Endodermal cell (in vitro differentiated cells): ENCODE data around the gene AMOTL2. TPM values are rescaled to one million over a fixed set of nuclear protein-coding genes. Genes with fewer than 3 reads are reported as not detected.

Experiments
- DNase-seq: peaks from one replicate; pipeline ENCODE4 v3.0.0-alpha.2; 2017
- H3K27ac ChIP-seq: 2 replicates; pipeline ENCODE4 v1.5.1; 2013; ENCODE audit warnings: mild to moderate bottlenecking, low read depth, low read length, moderate library complexity
- H3K27me3 ChIP-seq: 2 replicates; pipeline ENCODE4 v1.6.1; 2013; ENCODE audit warnings: mild to moderate bottlenecking, low read length, moderate library complexity; ENCODE audit not compliant: insufficient read depth, control insufficient read depth, poor library complexity, severe bottlenecking
- H3K36me3 ChIP-seq: 2 replicates; pipeline ENCODE4 v1.7.0; 2013; ENCODE audit warnings: mild to moderate bottlenecking, low read length, moderate library complexity; ENCODE audit not compliant: control insufficient read depth, insufficient read depth
- H3K4me1 ChIP-seq: one replicate; pipeline ENCODE4 v1.7.0; 2013; ENCODE audit warnings: low read length; ENCODE audit not compliant: control insufficient read depth, insufficient read depth
- H3K4me3 ChIP-seq: 2 replicates; pipeline ENCODE4 v1.5.1; 2013; ENCODE audit warnings: mild to moderate bottlenecking, low read length, moderate library complexity
- H3K9ac ChIP-seq: 2 replicates; pipeline ENCODE4 v1.6.1; 2013; ENCODE audit warnings: mild to moderate bottlenecking, low read length, moderate library complexity; ENCODE audit not compliant: poor library complexity, severe bottlenecking; ENCODE audit errors: extremely low read depth
- H3K9me3 ChIP-seq: 2 replicates; pipeline ENCODE4 v1.6.1; 2013; ENCODE audit warnings: mild to moderate bottlenecking, low read length, moderate library complexity; ENCODE audit not compliant: control insufficient read depth
- H3K27ac Mint-ChIP-seq: 2 replicates; pipeline ENCODE4 v1.8.0; 2020; ENCODE audit warnings: mixed read lengths
- H3K27me3 Mint-ChIP-seq: 2 replicates; pipeline ENCODE4 v1.8.0; 2021; ENCODE audit warnings: mild to moderate bottlenecking, mixed read lengths; ENCODE audit not compliant: insufficient read depth
- H3K36me3 Mint-ChIP-seq: 2 replicates; pipeline ENCODE4 v1.8.0; 2020; ENCODE audit warnings: low read depth, mixed read lengths
- H3K4me1 Mint-ChIP-seq: 2 replicates; pipeline ENCODE4 v1.8.0; 2020; ENCODE audit warnings: mixed read lengths
- H3K4me3 Mint-ChIP-seq: 2 replicates; pipeline ENCODE4 v1.8.0; 2020; ENCODE audit warnings: mild to moderate bottlenecking, moderate library complexity, mixed read lengths
- H3K9me3 Mint-ChIP-seq: 2 replicates; pipeline ENCODE4 v1.8.0; 2020; ENCODE audit warnings: mild to moderate bottlenecking, mixed read lengths
- CTCF ChIP-seq: fragments of 200-600 bp; sonication (generic); conservative IDR thresholded peaks from 2 replicates; pipeline ENCODE4 v1.5.0; 2021; ENCODE audit warnings: antibody characterized with exemption, mild to moderate bottlenecking
- WGBS, 2 experiments: methylation state at CpG; one replicate each; pipeline versions ENCODE4 v1.1.5 to v1.1.7; 2013; ENCODE audit warnings: missing lambda C conversion rate in 2 of 2, mixed read lengths in 1 of 2; ENCODE audit not compliant: insufficient coverage in 1 of 2, insufficient read length in 1 of 2; 5-methylcytosine and 5-hydroxymethylcytosine counted together
- total RNA-seq, 2 donors: library from RNA; stranded (reverse); fragmentation: NEBNext Ultra II Directional in 1 of 2; extraction: Animal tissue kit (Norgen Biotek cat#: 25700) in 1 of 2; gene quantifications; 2 replicates in 1 of 2; 3 replicates in 1 of 2; pipeline ENCODE4 v1.2.1, GENCODE V29; 2021

The AMOTL2 gene
- total RNA-seq, 2 donors from 2014 or later: 109 to 153 TPM

GRCh38 chr3:134392336-134392983, 18.2 kb upstream of the AMOTL2 start:
- Mint-ChIP-seq H3K9me3 (peaks cover 9% of the 10 kb centered on the region), H3K27me3 (peaks cover 23% of the 10 kb centered on the region), H3K36me3 (no peaks in the 10 kb centered on the region), H3K4me1 (no peaks in the 10 kb centered on the region), H3K27ac (no peak overlapping the region), H3K4me3 (no peak overlapping the region)
- no peak for TF ChIP-seq CTCF
- no peak overlapping the region for H3K9ac ChIP-seq
- no peak for DNase-seq
- no peaks in the 10 kb centered on the region for H3K36me3 ChIP-seq
- WGBS, 2 experiments: 67 to 80% methylated on average over 1 of the region's 1 CpG
- no peaks in the 10 kb centered on the region for H3K4me1 ChIP-seq
- no peaks in the 10 kb centered on the region for H3K27me3 ChIP-seq
- no peaks in the 10 kb centered on the region for H3K9me3 ChIP-seq
- H3K4me3 ChIP-seq: no peak overlapping the region
- no peak overlapping the region for H3K27ac ChIP-seq

- Histone ChIP-seq H3K27me3 (no peaks in the 10 kb centered on the region), H3K4me3 (no peak overlapping the region), H3K27ac (no peak overlapping the region), H3K9ac (no peak overlapping the region), H3K36me3 (no peaks in the 10 kb centered on the region), H3K4me1 (no peaks in the 10 kb centered on the region), H3K9me3 (no peaks in the 10 kb centered on the region)
- Mint-ChIP-seq H3K4me3 (no peak overlapping the region), H3K9me3 (peaks cover 9% of the 10 kb centered on the region), H3K27ac (no peak overlapping the region), H3K4me1 (peaks cover 6% of the 10 kb centered on the region), H3K36me3 (no peaks in the 10 kb centered on the region), H3K27me3 (peaks cover 15% of the 10 kb centered on the region)
- 100% methylated on average over 1 of the region's 1 CpG for WGBS, 2 experiments
- TF ChIP-seq CTCF: no peak
- no peak for DNase-seq
Observed at GRCh38 chr3:134389865-134390264, 15.6 kb upstream of the AMOTL2 start.

- Mint-ChIP-seq H3K36me3 (no peaks in the 10 kb centered on the region), H3K27me3 (peaks cover 11% of the 10 kb centered on the region), H3K4me3 (no peak overlapping the region), H3K4me1 (peaks cover 7% of the 10 kb centered on the region), H3K27ac (no peak overlapping the region), H3K9me3 (peaks cover 9% of the 10 kb centered on the region)
- no peak overlapping the region for H3K9ac ChIP-seq
- no peaks in the 10 kb centered on the region for H3K9me3 ChIP-seq
- WGBS, 2 experiments: 80 to 81% methylated on average over 7 to 10 of the region's 10 CpGs
- no peaks in the 10 kb centered on the region for H3K27me3 ChIP-seq
- TF ChIP-seq CTCF: no peak
- H3K27ac ChIP-seq: no peak overlapping the region
- H3K36me3 ChIP-seq: no peaks in the 10 kb centered on the region
- no peak overlapping the region for H3K4me3 ChIP-seq
- no peaks in the 10 kb centered on the region for H3K4me1 ChIP-seq
- no peak for DNase-seq
Observed at GRCh38 chr3:134388788-134389485, 14.7 kb upstream of the AMOTL2 start.
